SU-DHL-6 (cell line): ENCODE data around the gene FAM174A.

Source experiments
- H2AFZ ChIP-seq: fragments of 200-600 bp; sonication (generic); 2 replicates; pipeline ENCODE4 v1.6.1; 2014; ENCODE audit warnings: low read depth, mild to moderate bottlenecking, moderate library complexity, mixed read lengths, antibody characterized with exemption, low read length; ENCODE audit not compliant: severe bottlenecking
- H3F3A ChIP-seq: fragments of 200-600 bp; shearing (Covaris generic); 2 replicates; pipeline ENCODE4 v1.6.0; 2016; ENCODE audit warnings: antibody characterized with exemption, mild to moderate bottlenecking; ENCODE audit not compliant: insufficient read depth
- H3K27ac ChIP-seq: fragments of 200-600 bp; sonication (generic); 2 replicates; pipeline ENCODE4 v1.5.1; 2016; ENCODE audit warnings: low read depth, mild to moderate bottlenecking, low read length, moderate library complexity, mixed read lengths
- H3K27me3 ChIP-seq: fragments of 200-600 bp; sonication (generic), shearing (Covaris generic); 2 replicates; pipeline ENCODE4 v1.6.0; 2014; ENCODE audit warnings: mild to moderate bottlenecking, low read length
- H3K36me3 ChIP-seq: fragments of 200-600 bp; sonication (generic); 2 replicates; pipeline ENCODE4 v1.6.1; 2014; ENCODE audit warnings: mild to moderate bottlenecking, low read length, mixed read lengths
- H3K4me2 ChIP-seq: fragments of 300-600, 200-600 bp; shearing (Covaris generic), sonication (generic); 2 replicates; pipeline ENCODE4 v1.6.0; 2014; ENCODE audit warnings: low read length, low read depth, mild to moderate bottlenecking; ENCODE audit not compliant: poor library complexity, severe bottlenecking
- H3K4me3 ChIP-seq: fragments of 200-600 bp; sonication (generic); 2 replicates; pipeline ENCODE4 v1.5.1; 2014; ENCODE audit warnings: antibody characterized with exemption, low read length, mild to moderate bottlenecking, mixed read lengths; ENCODE audit not compliant: insufficient read depth, poor library complexity, severe bottlenecking
- H3K79me2 ChIP-seq: fragments of 200-600 bp; sonication (generic); 2 replicates; pipeline ENCODE4 v1.6.1; 2014; ENCODE audit warnings: mild to moderate bottlenecking, low read length, moderate library complexity; ENCODE audit not compliant: insufficient read depth
- H3K9ac ChIP-seq: fragments of 200-600 bp; sonication (generic); 2 replicates; pipeline ENCODE4 v1.7.0; 2014; ENCODE audit warnings: mild to moderate bottlenecking, low read length
- H3K9me2 ChIP-seq: fragments of 200-600 bp; sonication (generic); replicated peaks from 2 replicates; pipeline ENCODE4 v1.6.1; 2014; ENCODE audit warnings: low read length; ENCODE audit not compliant: insufficient read depth
- H3K9me3 ChIP-seq: fragments of 200-600 bp; sonication (generic); 2 replicates; pipeline ENCODE4 v1.6.1; 2014; ENCODE audit warnings: low read length, mixed read lengths; ENCODE audit not compliant: insufficient read depth
- H4K20me1 ChIP-seq: fragments of 200-600 bp; sonication (generic); 2 replicates; pipeline ENCODE4 v1.6.1; 2014; ENCODE audit warnings: low read depth, mild to moderate bottlenecking, antibody characterized with exemption, low read length, moderate library complexity, mixed read lengths
- CTCF ChIP-seq: fragments of 200-600 bp; sonication (generic); IDR thresholded peaks from one replicate; pipeline ENCODE4 v1.5.1; 2017; ENCODE audit warnings: antibody characterized with exemption, mild to moderate bottlenecking, low read length, moderate library complexity; ENCODE audit not compliant: insufficient read depth, poor library complexity, severe bottlenecking
- EZH2phosphoT487 ChIP-seq: fragments of 200-600 bp; sonication (generic), shearing (Covaris generic); conservative IDR thresholded peaks from 2 replicates; pipeline ENCODE4 v1.6.1; 2018; ENCODE audit warnings: mild to moderate bottlenecking, antibody characterized with exemption, low read length, moderate library complexity, mixed read lengths

The FAM174A gene

GRCh38 chr5:100584889-100585288 lies 49.7 kb downstream of the FAM174A start:
- Histone ChIP-seq H3K27ac (no peak overlapping the region), H3F3A (no peaks in the 10 kb centered on the region), H3K4me2 (no peak overlapping the region), H3K9me3 (no peaks in the 10 kb centered on the region), H3K4me3 (no peak overlapping the region), H3K9ac (no peak overlapping the region), H3K79me2 (no peaks in the 10 kb centered on the region), H4K20me1 (no peaks in the 10 kb centered on the region), H3K27me3 (no peaks in the 10 kb centered on the region), H3K36me3 (no peaks in the 10 kb centered on the region), H2AFZ (no peak overlapping the region), H3K9me2 (no peaks in the 10 kb centered on the region)
- TF ChIP-seq CTCF, result no peak
- no peak for TF ChIP-seq EZH2phosphoT487

GRCh38 chr5:100590867-100591266 lies 55.7 kb downstream of the FAM174A start:
- TF ChIP-seq CTCF (no peak), EZH2phosphoT487 (no peak)
- Histone ChIP-seq H3K4me2 (no peak overlapping the region), H3K27me3 (no peaks in the 10 kb centered on the region), H2AFZ (no peak overlapping the region), H3F3A (no peaks in the 10 kb centered on the region), H3K4me3 (no peak overlapping the region), H3K9me2 (no peaks in the 10 kb centered on the region), H3K27ac (no peak overlapping the region), H3K9ac (no peak overlapping the region), H3K79me2 (no peaks in the 10 kb centered on the region), H4K20me1 (no peaks in the 10 kb centered on the region), H3K36me3 (no peaks in the 10 kb centered on the region), H3K9me3 (no peaks in the 10 kb centered on the region)

- Histone ChIP-seq H3K9ac (no peak overlapping the region), H4K20me1 (no peaks in the 10 kb centered on the region), H3K9me2 (no peaks in the 10 kb centered on the region), H3F3A (no peaks in the 10 kb centered on the region), H3K9me3 (no peaks in the 10 kb centered on the region), H2AFZ (no peak overlapping the region), H3K4me3 (no peak overlapping the region), H3K27me3 (no peaks in the 10 kb centered on the region), H3K4me2 (no peak overlapping the region), H3K79me2 (no peaks in the 10 kb centered on the region), H3K36me3 (no peaks in the 10 kb centered on the region), H3K27ac (no peak overlapping the region)
- TF ChIP-seq CTCF (no peak), EZH2phosphoT487 (no peak)
Measured at GRCh38 chr5:100595152-100595811, 60.1 kb downstream of the FAM174A start.
